Liver (tissue), 9 donors: Measurements from ENCODE around the gene DNAH2. TPM values are rescaled to one million over a fixed set of nuclear protein-coding genes. Genes with fewer than 3 reads are reported as not detected.

ENCODE experiments used
- DNase-seq: peaks from one replicate; pipeline ENCODE4 v3.0.0-alpha.2; 2017; ENCODE audit warnings: low spot score
- H3K27ac ChIP-seq, 2 donors: one replicate each; pipeline ENCODE4 v1.7.0; 2013; ENCODE audit warnings: inconsistent platforms in 2 of 2, low read length in 2 of 2, control low read depth in 1 of 2, low read depth in 1 of 2, mild to moderate bottlenecking in 1 of 2
- H3K27me3 ChIP-seq, 4 donors: one replicate each; pipeline versions ENCODE4 v1.6.1 to v1.7.0; 2013; ENCODE audit warnings: low read length in 3 of 4, inconsistent platforms in 1 of 4, mild to moderate bottlenecking in 1 of 4, moderate library complexity in 1 of 4; ENCODE audit not compliant: control insufficient read depth in 4 of 4, insufficient read depth in 4 of 4
- H3K36me3 ChIP-seq, 4 donors: one replicate each; pipeline versions ENCODE4 v1.6.1 to v1.7.0; 2013; ENCODE audit warnings: low read length in 3 of 4, mild to moderate bottlenecking in 3 of 4, low read depth in 1 of 4, moderate library complexity in 1 of 4; ENCODE audit not compliant: control insufficient read depth in 4 of 4, insufficient read depth in 3 of 4
- H3K4me1 ChIP-seq, 4 donors: one replicate each; pipeline versions ENCODE4 v1.6.1 to v1.7.0; 2013; ENCODE audit warnings: low read length in 3 of 4, mild to moderate bottlenecking in 3 of 4, moderate library complexity in 1 of 4; ENCODE audit not compliant: control insufficient read depth in 4 of 4, insufficient read depth in 4 of 4
- H3K4me3 ChIP-seq, 3 donors: one replicate each; pipeline versions ENCODE4 v1.6.1 to v1.7.0; 2013; ENCODE audit warnings: low read length in 3 of 3, control low read depth in 1 of 3, low read depth in 1 of 3, mild to moderate bottlenecking in 1 of 3
- H3K9ac ChIP-seq, 2 donors: one replicate each; pipeline ENCODE4 v1.7.0; 2013; ENCODE audit warnings: low read length in 2 of 2, mild to moderate bottlenecking in 2 of 2, moderate library complexity in 2 of 2, control low read depth in 1 of 2, low read depth in 1 of 2
- H3K9me3 ChIP-seq, 4 donors: one replicate each; pipeline versions ENCODE4 v1.6.1 to v1.7.0; 2013; ENCODE audit warnings: low read length in 3 of 4; ENCODE audit not compliant: control insufficient read depth in 4 of 4
- EGR1 ChIP-seq, 2 donors: IDR thresholded peaks; 2 replicates each; pipeline ENCODE4 v1.6.1; 2016 to 2018; ENCODE audit warnings: antibody characterized with exemption in 2 of 2, low read depth in 2 of 2
- FOXA1 ChIP-seq: IDR thresholded peaks from 2 replicates; pipeline ENCODE4 v1.6.1; 2016; ENCODE audit warnings: antibody characterized with exemption
- FOXA2 ChIP-seq: IDR thresholded peaks from 2 replicates; pipeline ENCODE4 v1.6.1; 2016; ENCODE audit warnings: antibody characterized with exemption
- GABPA ChIP-seq, 2 donors: IDR thresholded peaks in 1 of 2; conservative IDR thresholded peaks in 1 of 2; 2 replicates each; pipeline ENCODE4 v1.6.1; 2016; ENCODE audit warnings: antibody characterized with exemption in 2 of 2, mild to moderate bottlenecking in 1 of 2, moderate library complexity in 1 of 2
- HNF4A ChIP-seq, 2 donors: conservative IDR thresholded peaks; 2 replicates each; pipeline ENCODE4 v1.6.1; 2016; ENCODE audit warnings: antibody characterized with exemption in 2 of 2, mild to moderate bottlenecking in 2 of 2
- HNF4G ChIP-seq: IDR thresholded peaks from 2 replicates; pipeline ENCODE4 v1.6.1; 2016; ENCODE audit warnings: antibody characterized with exemption
- JUND ChIP-seq, 2 donors: IDR thresholded peaks; 2 replicates each; pipeline ENCODE4 v1.6.1; 2016; ENCODE audit warnings: antibody characterized with exemption in 2 of 2
- RAD21 ChIP-seq, 2 donors: IDR thresholded peaks; 2 replicates each; pipeline ENCODE4 v1.6.1; 2016; ENCODE audit warnings: antibody characterized with exemption in 2 of 2, mild to moderate bottlenecking in 2 of 2
- RXRA ChIP-seq, 2 donors: IDR thresholded peaks; 2 replicates each; pipeline ENCODE4 v1.6.1; 2017 to 2018; ENCODE audit warnings: antibody characterized with exemption in 2 of 2, mild to moderate bottlenecking in 1 of 2
- SP1 ChIP-seq: IDR thresholded peaks from 2 replicates; pipeline ENCODE4 v1.6.1; 2018; ENCODE audit warnings: antibody characterized with exemption, mild to moderate bottlenecking
- TAF1 ChIP-seq: conservative IDR thresholded peaks from 2 replicates; pipeline ENCODE4 v1.6.1; 2016; ENCODE audit warnings: antibody characterized with exemption, mild to moderate bottlenecking
- YY1 ChIP-seq: IDR thresholded peaks from 2 replicates; pipeline ENCODE4 v1.6.1; 2016; ENCODE audit warnings: antibody characterized with exemption, mild to moderate bottlenecking
- WGBS: extraction: QIAGEN DNeasy Blood & Tissue Kit; methylation state at CpG from one replicate; pipeline ENCODE4 v1.1.7; 2013; 5-methylcytosine and 5-hydroxymethylcytosine counted together
- polyA plus RNA-seq, 2 donors: library from polyadenylated mRNA; stranded (reverse) in 1 of 2; unstranded in 1 of 2; fragments of 200-250 nt in 1 of 2; fragments of >200 nt in 1 of 2; fragmentation: Nextera tagmentation in 1 of 2; extraction: Ambion mirVana in 1 of 2; gene quantifications; one replicate each; pipeline versions ENCODE4 v1.2.1 to v1.2.3, GENCODE V29; 2013 to 2015
- total RNA-seq, 2 donors: library from RNA; depleted of rRNA; stranded (reverse); fragments of >200 nt; gene quantifications; one replicate each; pipeline ENCODE4 v1.2.3, GENCODE V29; 2014
- TF ChIP-seq, protein P1 (sequence below): fragments of 150-350 bp; IDR thresholded peaks from 2 replicates; pipeline ENCODE4 v1.5.1; 2017; ENCODE audit warnings: improper control_type of control experiment, low read depth, low read length; ENCODE audit not compliant: missing input control
- TF ChIP-seq, protein P2 (sequence below): IDR thresholded peaks from 2 replicates; pipeline ENCODE4 v1.6.1; 2016; ENCODE audit warnings: antibody characterized with exemption
- TF ChIP-seq, protein P3 (sequence below): IDR thresholded peaks from 2 replicates; pipeline ENCODE4 v1.6.1; 2016; ENCODE audit warnings: antibody characterized with exemption
- donor health status: healthy.
- donor health status: healthy.
- donor health status: healthy.
- donor health status: healthy.
- donor health status: healthy.

The DNAH2 gene
- total and polyA plus RNA-seq, 4 donors, result under 0.01 to 0.25 (median 0.05) TPM

DNA sequence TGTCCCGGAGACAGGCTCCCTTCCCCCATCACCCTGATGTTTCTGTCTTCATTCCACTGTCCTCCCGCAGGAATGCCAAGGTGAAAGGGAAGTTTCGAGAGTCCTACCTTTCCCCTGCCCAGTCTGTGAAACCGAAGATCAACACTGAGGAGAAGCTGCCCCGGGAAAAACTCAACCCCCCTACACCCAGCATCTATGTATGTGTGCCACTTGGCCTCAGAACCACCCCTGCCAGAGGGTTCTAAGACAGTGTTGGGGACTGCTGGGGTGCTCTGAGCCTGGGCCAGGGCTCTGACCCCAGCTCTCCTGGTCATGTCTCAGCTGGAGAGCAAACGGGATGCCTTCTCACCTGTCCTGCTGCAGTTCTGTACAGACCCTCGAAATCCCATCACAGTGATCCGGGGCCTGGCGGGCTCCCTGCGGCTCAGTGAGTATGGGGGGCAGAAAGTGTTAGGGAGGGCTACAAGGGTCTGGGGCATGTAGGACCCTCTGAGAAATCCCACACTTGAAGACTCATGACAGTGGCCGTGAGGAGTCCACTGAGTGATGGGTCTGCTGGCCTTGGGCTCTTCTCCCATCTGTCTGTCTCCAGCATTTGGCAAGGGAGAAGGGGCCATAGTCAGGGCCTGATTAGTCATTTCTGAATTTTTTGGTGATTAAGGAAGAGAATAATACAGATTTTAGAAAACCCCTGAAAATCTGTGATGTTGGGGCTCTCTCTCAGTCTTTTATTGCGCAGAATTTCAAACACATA is 132.4 kb downstream of the DNAH2 start:
- no peak overlapping the region for H3K4me3 ChIP-seq
- WGBS, result 87% methylated on average over 12 of the region's 12 CpGs
- H3K27me3 ChIP-seq, result no peaks in the 10 kb centered on the region
- peaks cover 22 to 54% (median 30%) of the 10 kb centered on the region in 4 donors for H3K36me3 ChIP-seq
- H3K27ac ChIP-seq, result no peak overlapping the region
- TF ChIP-seq EGR1 (IDR thresholded peaks at IDR 0.05; ENCODE audit: low read depth in 2 of 2) (no peak), HNF4A (conservative IDR thresholded peaks at IDR 0.05) (no peak), SP1 (no peak), GABPA (IDR thresholded peaks at IDR 0.05 in 1 of 2, conservative IDR thresholded peaks at IDR 0.05 in 1 of 2) (no peak), FOXA2 (no peak), FOXA1 (no peak), TAF1 (no peak), YY1 (no peak), RAD21 (IDR thresholded peaks at IDR 0.05) (no peak)
- TF ChIP-seq, protein P1, sequence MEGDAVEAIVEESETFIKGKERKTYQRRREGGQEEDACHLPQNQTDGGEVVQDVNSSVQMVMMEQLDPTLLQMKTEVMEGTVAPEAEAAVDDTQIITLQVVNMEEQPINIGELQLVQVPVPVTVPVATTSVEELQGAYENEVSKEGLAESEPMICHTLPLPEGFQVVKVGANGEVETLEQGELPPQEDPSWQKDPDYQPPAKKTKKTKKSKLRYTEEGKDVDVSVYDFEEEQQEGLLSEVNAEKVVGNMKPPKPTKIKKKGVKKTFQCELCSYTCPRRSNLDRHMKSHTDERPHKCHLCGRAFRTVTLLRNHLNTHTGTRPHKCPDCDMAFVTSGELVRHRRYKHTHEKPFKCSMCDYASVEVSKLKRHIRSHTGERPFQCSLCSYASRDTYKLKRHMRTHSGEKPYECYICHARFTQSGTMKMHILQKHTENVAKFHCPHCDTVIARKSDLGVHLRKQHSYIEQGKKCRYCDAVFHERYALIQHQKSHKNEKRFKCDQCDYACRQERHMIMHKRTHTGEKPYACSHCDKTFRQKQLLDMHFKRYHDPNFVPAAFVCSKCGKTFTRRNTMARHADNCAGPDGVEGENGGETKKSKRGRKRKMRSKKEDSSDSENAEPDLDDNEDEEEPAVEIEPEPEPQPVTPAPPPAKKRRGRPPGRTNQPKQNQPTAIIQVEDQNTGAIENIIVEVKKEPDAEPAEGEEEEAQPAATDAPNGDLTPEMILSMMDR, result no peak
- TF ChIP-seq, protein P2, sequence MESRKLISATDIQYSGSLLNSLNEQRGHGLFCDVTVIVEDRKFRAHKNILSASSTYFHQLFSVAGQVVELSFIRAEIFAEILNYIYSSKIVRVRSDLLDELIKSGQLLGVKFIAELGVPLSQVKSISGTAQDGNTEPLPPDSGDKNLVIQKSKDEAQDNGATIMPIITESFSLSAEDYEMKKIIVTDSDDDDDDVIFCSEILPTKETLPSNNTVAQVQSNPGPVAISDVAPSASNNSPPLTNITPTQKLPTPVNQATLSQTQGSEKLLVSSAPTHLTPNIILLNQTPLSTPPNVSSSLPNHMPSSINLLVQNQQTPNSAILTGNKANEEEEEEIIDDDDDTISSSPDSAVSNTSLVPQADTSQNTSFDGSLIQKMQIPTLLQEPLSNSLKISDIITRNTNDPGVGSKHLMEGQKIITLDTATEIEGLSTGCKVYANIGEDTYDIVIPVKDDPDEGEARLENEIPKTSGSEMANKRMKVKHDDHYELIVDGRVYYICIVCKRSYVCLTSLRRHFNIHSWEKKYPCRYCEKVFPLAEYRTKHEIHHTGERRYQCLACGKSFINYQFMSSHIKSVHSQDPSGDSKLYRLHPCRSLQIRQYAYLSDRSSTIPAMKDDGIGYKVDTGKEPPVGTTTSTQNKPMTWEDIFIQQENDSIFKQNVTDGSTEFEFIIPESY, result no peak
- TF ChIP-seq, protein P3, sequence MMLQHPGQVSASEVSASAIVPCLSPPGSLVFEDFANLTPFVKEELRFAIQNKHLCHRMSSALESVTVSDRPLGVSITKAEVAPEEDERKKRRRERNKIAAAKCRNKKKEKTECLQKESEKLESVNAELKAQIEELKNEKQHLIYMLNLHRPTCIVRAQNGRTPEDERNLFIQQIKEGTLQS, result no peak
- H3K9ac ChIP-seq, result no peak overlapping the region
- DNase-seq, result no peak
- peaks cover 0 to 12% (median 9%) of the 10 kb centered on the region in 4 donors for H3K4me1 ChIP-seq
- H3K9me3 ChIP-seq, result no peaks in the 10 kb centered on the region

DNA sequence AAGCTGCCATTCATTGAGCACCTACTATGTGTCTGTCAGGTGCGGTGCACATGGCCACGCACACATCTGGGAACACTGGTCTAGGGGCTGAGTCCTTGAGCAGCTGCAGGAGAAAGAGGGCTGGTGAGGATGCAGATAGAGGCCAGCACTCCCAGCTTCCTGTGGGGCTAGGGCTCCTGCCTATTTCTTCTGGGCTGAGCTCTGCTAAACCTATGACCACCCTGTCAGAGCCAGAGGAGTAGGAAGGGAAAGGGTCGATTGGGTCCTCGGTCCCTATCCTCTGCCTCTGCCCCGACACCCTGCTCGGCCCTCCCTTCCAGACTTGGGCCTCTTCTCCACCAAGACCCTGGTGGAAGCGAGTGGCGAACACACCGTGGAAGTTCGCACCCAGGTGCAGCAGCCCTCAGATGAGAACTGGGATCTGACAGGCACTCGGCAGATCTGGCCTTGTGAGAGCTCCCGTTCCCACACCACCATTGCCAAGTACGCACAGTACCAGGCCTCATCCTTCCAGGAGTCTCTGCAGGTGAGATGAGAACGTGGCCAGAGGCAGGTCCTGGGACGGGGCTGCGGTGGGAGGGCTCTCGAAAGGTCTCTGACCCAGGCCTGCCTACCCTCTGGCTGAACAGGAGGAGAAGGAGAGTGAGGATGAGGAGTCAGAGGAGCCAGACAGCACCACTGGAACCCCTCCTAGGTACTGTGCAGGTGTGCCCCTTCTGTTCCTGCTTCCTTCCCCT is 133.3 kb downstream of the DNAH2 start:
- Histone ChIP-seq H3K27ac (no peak overlapping the region), H3K4me3 (no peak overlapping the region), H3K9me3 (no peaks in the 10 kb centered on the region), H3K27me3 (no peaks in the 10 kb centered on the region), H3K4me1 (peaks cover 5 to 12% (median 10%) of the 10 kb centered on the region in 4 donors), H3K9ac (no peak overlapping the region), H3K36me3 (peaks cover 22 to 54% (median 30%) of the 10 kb centered on the region in 4 donors)
- TF ChIP-seq SP1 (no peak), FOXA2 (no peak), EGR1 (IDR thresholded peaks at IDR 0.05; ENCODE audit: low read depth in 2 of 2) (no peak), HNF4G (no peak), YY1 (no peak), HNF4A (conservative IDR thresholded peaks at IDR 0.05) (no peak), RXRA (IDR thresholded peaks at IDR 0.05) (no peak), JUND (IDR thresholded peaks at IDR 0.05) (no peak)
- DNase-seq, result no peak
- 92% methylated on average over 17 of the region's 17 CpGs for WGBS
